B cell (primary cell): ENCODE measurements around the gene CDAN1. TPM values are rescaled to one million over a fixed set of nuclear protein-coding genes. Genes with fewer than 3 reads are reported as not detected.
"Not testable (repeated sequence)": the region's sequence is repeated elsewhere in the genome, so short reads cannot be mapped to it uniquely, and the experiment has no call there.

Experiments
- ATAC-seq: fragments of 200-7000 bp; cut with Tn5 transposase; one replicate; pipeline ENCODE4 v1.10.0; 2021; ENCODE audit warnings: low read depth, mild to moderate bottlenecking, moderate number of reproducible peaks, moderate library complexity
- CTCF ChIA-PET: fragments of 350-600 bp; sonication (Branson Sonifier 250); formaldehyde crosslinking; loops from one replicate; lab custom pipeline; 2021; ENCODE audit warnings: antibody characterized with exemption, inconsistent platforms; lab: Charles Lee
- POLR2A ChIA-PET: fragments of 350-600 bp; sonication (Branson Sonifier 250); formaldehyde crosslinking; loops from one replicate; lab custom pipeline; 2021; ENCODE audit warnings: antibody characterized with exemption; lab: Charles Lee
- DNase-seq: peaks from one replicate; pipeline ENCODE4 v3.0.0; 2013
- H2AFZ ChIP-seq: 2 replicates; pipeline ENCODE4 v1.6.1; 2012; ENCODE audit warnings: mild to moderate bottlenecking, low read depth, low read length; ENCODE audit not compliant: insufficient read depth, poor library complexity, severe bottlenecking
- H3K27ac ChIP-seq, 2 donors: 1 replicate in 1 of 2; 2 replicates in 1 of 2; pipeline ENCODE4 v1.5.1; 2012 to 2013; ENCODE audit warnings: low read length in 2 of 2, mild to moderate bottlenecking in 2 of 2, moderate library complexity in 1 of 2
- H3K27me3 ChIP-seq, 4 experiments: fragments of 200-600 bp in 1 of 4; sonication (generic) in 1 of 4; replicated peaks in 1 of 4; 1 replicate in 2 of 4; 2 replicates in 2 of 4; pipeline versions ENCODE4 v1.6.1 to v1.7.0; 2013 to 2016; ENCODE audit warnings: low read length in 3 of 4, mild to moderate bottlenecking in 2 of 4, mixed read lengths in 1 of 4, moderate library complexity in 1 of 4; ENCODE audit not compliant: insufficient read depth in 4 of 4, control insufficient read depth in 3 of 4; ENCODE audit errors: control extremely low read depth in 1 of 4
- H3K36me3 ChIP-seq, 2 experiments: replicated peaks in 1 of 2; 1 replicate in 1 of 2; 2 replicates in 1 of 2; pipeline versions ENCODE4 v1.6.1 to v1.7.1; 2013; ENCODE audit warnings: low read length in 1 of 2; ENCODE audit not compliant: insufficient read depth in 2 of 2, control insufficient read depth in 1 of 2; ENCODE audit errors: control extremely low read depth in 1 of 2, extremely low read depth in 1 of 2
- H3K4me1 ChIP-seq, 2 donors: fragments of 200-600 bp in 1 of 2; sonication (generic) in 1 of 2; 1 replicate in 1 of 2; 2 replicates in 1 of 2; pipeline versions ENCODE4 v1.5.1 to v1.6.1; 2013 to 2017; ENCODE audit warnings: low read length in 2 of 2; ENCODE audit not compliant: control insufficient read depth in 2 of 2, insufficient read depth in 2 of 2
- H3K4me2 ChIP-seq: replicated peaks from 2 replicates; pipeline ENCODE3; 2012; ENCODE audit warnings: mild to moderate bottlenecking, low read depth, low read length; ENCODE audit not compliant: poor library complexity, severe bottlenecking
- H3K4me3 ChIP-seq, 5 experiments: fragments of 200-600 bp in 1 of 5; sonication (generic) in 1 of 5; 1 replicate in 3 of 5; 2 replicates in 2 of 5; pipeline versions ENCODE4 v1.5.1 to v1.7.0; 2011 to 2016; ENCODE audit warnings: low read length in 4 of 5, mild to moderate bottlenecking in 4 of 5, low read depth in 2 of 5, control low read depth in 1 of 5, moderate library complexity in 1 of 5; ENCODE audit not compliant: insufficient read depth in 1 of 5; ENCODE audit errors: control extremely low read depth in 1 of 5, extremely low read depth in 1 of 5
- H3K79me2 ChIP-seq: fragments of 200-600 bp; sonication (generic); one replicate; pipeline ENCODE4 v1.6.0; 2016; ENCODE audit warnings: low read length; ENCODE audit not compliant: control insufficient read depth, insufficient read depth
- H3K9ac ChIP-seq: fragments of 200-600 bp; sonication (generic); 2 replicates; pipeline ENCODE4 v1.6.1; 2017; ENCODE audit warnings: mild to moderate bottlenecking, low read length, moderate library complexity
- H3K9me3 ChIP-seq, 3 donors: one replicate each; pipeline versions ENCODE4 v1.6.1 to v1.7.1; 2013; ENCODE audit warnings: low read length in 2 of 3; ENCODE audit not compliant: control insufficient read depth in 2 of 3, insufficient read depth in 1 of 3; ENCODE audit errors: control extremely low read depth in 1 of 3
- H4K20me1 ChIP-seq: 2 replicates; pipeline ENCODE4 v1.6.0; 2012; ENCODE audit warnings: mild to moderate bottlenecking, low read length; ENCODE audit not compliant: insufficient read depth, control insufficient read depth, poor library complexity, severe bottlenecking
- H3K27ac Mint-ChIP-seq: one replicate; pipeline ENCODE4 v1.8.0; 2021; ENCODE audit warnings: mixed read lengths
- H3K27me3 Mint-ChIP-seq: one replicate; pipeline ENCODE4 v1.8.0; 2021; ENCODE audit warnings: mixed read lengths
- H3K4me1 Mint-ChIP-seq: one replicate; pipeline ENCODE4 v1.8.0; 2021; ENCODE audit warnings: mixed read lengths
- H3K4me3 Mint-ChIP-seq: one replicate; pipeline ENCODE4 v1.8.0; 2021; ENCODE audit warnings: mixed read lengths
- H3K9me3 Mint-ChIP-seq: one replicate; pipeline ENCODE4 v1.8.0; 2022; ENCODE audit warnings: mixed read lengths; ENCODE audit not compliant: insufficient read depth
- EZH2 ChIP-seq: IDR thresholded peaks from 2 replicates; pipeline ENCODE4 v1.6.1; 2012; ENCODE audit warnings: borderline replicate concordance, low read depth, mild to moderate bottlenecking, moderate library complexity, low read length; ENCODE audit not compliant: insufficient read depth, poor library complexity, severe bottlenecking
- WGBS: methylation state at CpG from one replicate; pipeline ENCODE4 v1.1.5; 2013; ENCODE audit warnings: missing lambda C conversion rate; ENCODE audit not compliant: insufficient coverage; 5-methylcytosine and 5-hydroxymethylcytosine counted together
- intact Hi-C: fragments of 100-400 bp; cut with micrococcal nuclease; formaldehyde crosslinking; loops from one replicate; pipeline ENCODE4 v1.10.0; 2022
- polyA plus RNA-seq: library from polyadenylated mRNA; depleted of rRNA; stranded (reverse); fragments of >200 nt; gene quantifications from 2 replicates; pipeline ENCODE4 v1.2.3, GENCODE V29; 2012
- total RNA-seq, 2 donors: library from RNA; stranded (reverse); fragments of 120-200 nt in 1 of 2; gene quantifications; 1 replicate in 1 of 2; 2 replicates in 1 of 2; pipeline versions ENCODE4 v1.2.3 to v1.2.4, GENCODE V29; 2013 to 2022
- TF ChIP-seq, protein P1 (sequence below): fragments of 200-600 bp; IDR thresholded peaks from one replicate; pipeline ENCODE4 v1.8.0; 2022; ENCODE audit warnings: antibody characterized with exemption, mild to moderate bottlenecking

CDAN1 gene
- total and polyA plus RNA-seq, 2 donors (not counting 1 experiment from before 2014, with no cell fraction given): 11.7 to 31.8 TPM

GRCh38 chr15:42772144-42772543 is 35.2 kb upstream of the CDAN1 start:
- intact Hi-C loops: no loop called here
- Mint-ChIP-seq H3K4me3 (no peak overlapping the region), H3K27me3 (no peaks in the 10 kb centered on the region), H3K9me3 (no peaks in the 10 kb centered on the region), H3K4me1 (no peaks in the 10 kb centered on the region), H3K27ac (no peak overlapping the region)
- Histone ChIP-seq H3K27me3 (no peaks in the 10 kb centered on the region), H4K20me1 (no peaks in the 10 kb centered on the region), H2AFZ (no peak overlapping the region), H3K4me1 (no peaks in the 10 kb centered on the region), H3K36me3 (peaks cover 13 to 28% of the 10 kb centered on the region in 2 experiments), H3K27ac (no peak overlapping the region), H3K9ac (no peak overlapping the region), H3K4me3 (no peak overlapping the region), H3K9me3 (no peaks in the 10 kb centered on the region), H3K4me2 (no peak overlapping the region), H3K79me2 (peaks cover 3% of the 10 kb centered on the region)
- ATAC-seq: no peak
- no peak for DNase-seq
- TF ChIP-seq EZH2: no peak
- TF ChIP-seq, protein P1, sequence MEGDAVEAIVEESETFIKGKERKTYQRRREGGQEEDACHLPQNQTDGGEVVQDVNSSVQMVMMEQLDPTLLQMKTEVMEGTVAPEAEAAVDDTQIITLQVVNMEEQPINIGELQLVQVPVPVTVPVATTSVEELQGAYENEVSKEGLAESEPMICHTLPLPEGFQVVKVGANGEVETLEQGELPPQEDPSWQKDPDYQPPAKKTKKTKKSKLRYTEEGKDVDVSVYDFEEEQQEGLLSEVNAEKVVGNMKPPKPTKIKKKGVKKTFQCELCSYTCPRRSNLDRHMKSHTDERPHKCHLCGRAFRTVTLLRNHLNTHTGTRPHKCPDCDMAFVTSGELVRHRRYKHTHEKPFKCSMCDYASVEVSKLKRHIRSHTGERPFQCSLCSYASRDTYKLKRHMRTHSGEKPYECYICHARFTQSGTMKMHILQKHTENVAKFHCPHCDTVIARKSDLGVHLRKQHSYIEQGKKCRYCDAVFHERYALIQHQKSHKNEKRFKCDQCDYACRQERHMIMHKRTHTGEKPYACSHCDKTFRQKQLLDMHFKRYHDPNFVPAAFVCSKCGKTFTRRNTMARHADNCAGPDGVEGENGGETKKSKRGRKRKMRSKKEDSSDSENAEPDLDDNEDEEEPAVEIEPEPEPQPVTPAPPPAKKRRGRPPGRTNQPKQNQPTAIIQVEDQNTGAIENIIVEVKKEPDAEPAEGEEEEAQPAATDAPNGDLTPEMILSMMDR: no peak
- WGBS: 83% methylated on average over 1 of the region's 2 CpGs
- ChIA-PET POLR2A (no interaction called here), CTCF (no interaction called here)

GRCh38 chr15:42766109-42766508 is 29.2 kb upstream of the CDAN1 start:
- H3K27me3 ChIP-seq, H3K4me3 ChIP-seq, H3K9ac ChIP-seq, H3K27ac ChIP-seq, ATAC-seq, H3K27me3 Mint-ChIP-seq, intact Hi-C loops, H3K27ac Mint-ChIP-seq, H3K4me1 Mint-ChIP-seq, H3K79me2 ChIP-seq, H4K20me1 ChIP-seq, H3K4me1 ChIP-seq, H3K36me3 ChIP-seq, H3K4me3 Mint-ChIP-seq, CTCF ChIA-PET, H3K4me2 ChIP-seq, POLR2A ChIA-PET, H2AFZ ChIP-seq, DNase-seq: not testable (repeated sequence)
- peaks cover 1 to 15% (median 10%) of the 10 kb centered on the region in 3 donors for H3K9me3 ChIP-seq
- no CpG with 5 or more reads among the region's 4 CpGs for WGBS
- H3K9me3 Mint-ChIP-seq: peaks cover 23% of the 10 kb centered on the region

DNA sequence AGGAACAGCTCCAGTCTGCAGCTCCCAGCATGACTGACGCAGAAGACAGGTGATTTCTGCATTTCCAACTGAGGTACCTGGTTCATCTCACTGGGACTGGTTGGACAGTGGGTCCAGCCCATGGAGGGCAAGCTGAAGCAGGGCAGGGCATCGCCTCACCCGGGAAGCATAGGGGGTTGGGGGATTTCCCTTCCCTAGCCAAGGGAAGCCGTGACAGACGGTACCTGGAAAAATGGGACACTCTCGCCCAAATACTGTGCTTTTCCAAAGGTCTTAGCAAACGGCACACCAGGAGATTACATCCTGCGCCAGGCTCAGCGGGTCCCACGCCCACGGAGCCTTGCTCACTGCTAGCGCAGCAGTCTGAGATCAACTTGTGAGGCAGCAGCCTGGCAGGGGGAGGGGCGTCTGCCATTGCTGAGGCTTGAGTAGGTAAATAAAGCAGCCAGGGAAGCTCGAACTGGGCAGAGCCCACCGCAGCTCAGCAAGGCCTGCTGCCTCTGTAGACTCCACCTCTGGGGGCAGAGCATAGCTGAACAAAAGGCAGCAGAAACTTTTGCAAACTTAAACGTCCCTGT is 27.3 kb upstream of the CDAN1 start:
- ATAC-seq, H3K4me3 Mint-ChIP-seq, H3K4me2 ChIP-seq, DNase-seq, H2AFZ ChIP-seq, H3K79me2 ChIP-seq, intact Hi-C loops, H3K4me1 Mint-ChIP-seq, H3K36me3 ChIP-seq, H3K27me3 Mint-ChIP-seq, POLR2A ChIA-PET, H3K27ac Mint-ChIP-seq, H3K9ac ChIP-seq, H3K27ac ChIP-seq, H4K20me1 ChIP-seq, H3K4me1 ChIP-seq, H3K4me3 ChIP-seq, H3K27me3 ChIP-seq, CTCF ChIA-PET: not testable (repeated sequence)
- over 99% methylated on average over 13 of the region's 16 CpGs for WGBS
- H3K9me3 ChIP-seq: peaks cover 1 to 21% (median 20%) of the 10 kb centered on the region in 3 donors
- peaks cover 28% of the 10 kb centered on the region for H3K9me3 Mint-ChIP-seq
